Stimulated activated CD8-positive, alpha-beta memory T cell treated with anti-CD3 and anti-CD28 coated beads, Interleukin-15, amount 100 ng/mL, for 1 hour (primary cell): ENCODE measurements around the gene ZNF688.
A peak's percentile ranks its signal among the peaks of the same experiment; 100 is the strongest.

Experiments used
- DNase-seq: peaks from one replicate; pipeline ENCODE4 v3.0.0-alpha.2; 2020; ENCODE audit warnings: low read depth

Gene ZNF688

GRCh38 chr16:30585400-30586191, 14.1 kb upstream of the ZNF688 start, which contains the start of gene ZNF785:
TSS of gene ZNF785 (minus strand) at chr16:30585697. CDS start at chr16:30585611, 86 bp downstream.
- DNase-seq = peak; percentile 81

GRCh38 chr16:30585022-30585399, 13.5 kb upstream of the ZNF688 start:
- DNase-seq = no peak

- no peak for DNase-seq
These were observed 11.3 kb upstream of the ZNF688 start for GRCh38 chr16:30582611-30583340.

DNA sequence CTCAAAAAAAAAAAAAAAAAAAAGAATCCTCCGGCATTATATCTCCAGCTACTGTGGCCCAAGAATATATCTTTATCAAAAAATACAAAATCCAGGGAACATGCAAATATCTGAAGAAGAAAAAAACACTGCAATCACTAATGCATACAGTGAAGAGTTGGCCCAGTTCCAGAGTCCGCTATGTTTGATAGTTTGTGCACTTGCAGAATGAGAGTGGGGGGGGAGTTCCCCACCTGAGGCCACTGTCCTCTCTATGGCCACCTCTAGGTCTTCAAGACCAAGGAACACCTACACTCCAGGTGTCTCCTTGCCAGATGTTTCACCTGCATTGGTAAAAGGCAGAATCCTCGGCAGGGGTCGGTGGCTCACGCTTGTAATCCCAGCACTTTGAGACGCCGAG, 9.9 kb upstream of the ZNF688 start:
- no peak for DNase-seq

DNA sequence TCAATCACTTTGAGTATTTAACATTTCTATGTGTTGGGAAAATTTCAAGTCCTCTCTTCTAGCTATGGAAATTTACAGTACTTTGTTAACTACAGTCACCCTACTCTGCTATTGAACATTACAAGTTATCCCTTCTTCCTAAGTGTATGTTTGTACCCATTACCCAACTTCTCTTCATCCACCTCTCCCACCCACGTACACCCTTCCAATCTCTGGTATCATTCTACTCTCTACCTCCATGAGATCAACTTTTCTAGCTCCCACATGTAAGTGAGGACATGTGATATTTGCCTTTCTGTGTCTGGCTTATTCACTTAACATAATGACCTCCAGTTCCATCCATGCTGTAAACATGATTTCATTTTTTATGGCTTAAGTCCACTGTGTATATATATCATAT, 3.2 kb upstream of the ZNF688 start:
- no peak for DNase-seq

- DNase-seq = no peak
These were observed 674 bp downstream of the ZNF688 start for GRCh38 chr16:30570636-30571444.

DNA sequence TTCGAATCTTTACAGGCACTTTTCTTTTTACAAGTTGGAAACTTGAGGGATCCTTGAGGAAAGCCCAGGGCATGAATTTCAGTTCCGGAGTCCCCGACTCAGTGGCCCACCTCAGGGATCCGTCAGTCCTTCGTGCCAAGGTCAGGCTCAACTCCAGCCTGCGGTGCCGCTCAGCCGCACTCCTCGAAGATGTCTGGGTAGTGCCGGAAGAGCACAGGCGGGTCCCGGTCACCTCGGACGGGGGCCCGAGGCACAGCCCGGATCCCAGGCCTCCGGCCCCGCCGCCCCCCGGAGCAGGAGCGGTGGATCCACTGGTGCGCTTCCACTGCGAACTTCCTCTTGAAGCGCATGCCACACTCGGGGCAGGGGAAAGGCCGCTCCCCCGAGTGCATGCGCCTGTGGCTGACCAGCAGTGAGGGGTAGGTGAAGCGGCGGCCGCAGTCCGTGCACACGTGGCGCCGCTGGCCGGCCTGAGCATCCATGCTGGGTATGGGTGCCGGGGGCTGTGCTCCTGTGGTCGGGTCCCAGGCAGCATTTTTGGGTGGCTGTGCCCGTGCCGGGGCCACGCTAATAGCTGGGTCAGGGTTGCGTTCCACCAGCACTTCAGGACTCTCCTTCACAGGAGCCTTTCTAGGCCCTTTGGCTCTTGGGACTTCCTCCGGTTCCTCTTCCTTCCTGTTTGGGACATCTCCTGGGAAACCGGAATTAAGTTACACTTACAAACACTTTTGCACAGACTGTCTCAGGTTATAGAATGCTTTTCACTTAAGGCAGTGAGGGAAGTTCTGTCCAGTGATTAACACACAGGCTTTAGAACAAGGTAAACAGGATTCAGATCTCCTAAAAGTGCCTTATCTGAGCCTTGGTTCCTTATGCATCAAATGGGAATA, 1.5 kb downstream of the ZNF688 start:
- no peak for DNase-seq

DNA sequence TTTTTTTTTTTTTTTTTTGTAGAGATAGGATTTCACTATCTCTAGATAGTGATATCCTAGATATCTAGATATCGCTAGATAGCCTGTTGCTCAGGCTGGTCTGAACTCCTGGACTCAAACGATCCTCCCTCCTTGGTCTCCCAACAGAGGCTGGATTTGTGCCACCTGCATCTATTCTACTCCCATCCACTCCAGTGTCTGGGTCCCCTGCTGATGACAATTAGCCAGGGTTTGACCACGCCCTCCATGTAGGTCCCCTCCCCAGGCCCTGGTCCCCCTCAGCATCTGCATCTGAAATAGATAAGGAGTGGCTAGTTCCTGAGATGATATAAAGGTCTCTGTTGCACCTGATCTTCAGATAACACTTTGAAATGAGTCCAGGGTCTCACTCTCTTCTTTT, 2.2 kb downstream of the ZNF688 start:
- DNase-seq = no peak

- no peak for DNase-seq
These were observed 3.4 kb downstream of the ZNF688 start for GRCh38 chr16:30567991-30568638.

DNA sequence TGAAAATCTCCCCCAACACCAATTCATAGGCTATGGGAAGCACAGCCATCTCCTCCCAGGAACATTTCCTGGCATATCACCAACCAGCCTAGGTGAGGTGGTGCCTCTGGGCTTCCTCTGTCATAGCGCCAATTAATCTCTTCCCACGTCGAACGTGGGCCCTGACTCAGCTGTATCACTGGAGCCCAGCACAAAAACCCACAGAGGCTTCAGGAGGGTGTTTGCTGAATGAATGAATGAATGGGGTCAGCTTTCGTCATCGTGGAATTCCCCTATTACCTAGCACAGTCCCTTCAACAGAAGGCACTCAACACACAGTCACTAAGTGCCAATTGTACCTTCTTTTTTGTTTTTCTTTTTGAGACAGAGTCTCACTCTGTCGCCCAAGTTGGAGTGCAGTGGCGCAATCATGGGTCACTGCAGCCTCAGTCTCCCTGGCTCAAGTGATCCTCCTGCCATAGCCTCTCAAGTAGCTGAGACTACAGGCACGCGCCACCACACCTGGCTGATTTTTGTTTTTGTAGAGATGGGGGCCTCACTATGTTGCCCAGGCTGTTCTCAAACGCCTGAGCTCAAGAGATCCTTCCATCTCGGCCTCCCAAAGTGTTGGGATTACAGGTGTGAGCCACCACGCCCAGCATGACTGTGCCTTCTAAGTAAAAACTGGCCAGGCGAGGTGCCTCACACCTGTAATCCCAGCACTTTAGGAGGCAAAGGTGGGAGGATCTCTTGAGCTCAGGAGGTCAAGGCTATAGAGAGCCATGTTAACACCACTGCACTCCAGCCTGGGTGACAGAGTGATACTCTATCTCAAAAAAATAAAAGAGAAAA, 4.1 kb downstream of the ZNF688 start:
- DNase-seq = no peak

DNA sequence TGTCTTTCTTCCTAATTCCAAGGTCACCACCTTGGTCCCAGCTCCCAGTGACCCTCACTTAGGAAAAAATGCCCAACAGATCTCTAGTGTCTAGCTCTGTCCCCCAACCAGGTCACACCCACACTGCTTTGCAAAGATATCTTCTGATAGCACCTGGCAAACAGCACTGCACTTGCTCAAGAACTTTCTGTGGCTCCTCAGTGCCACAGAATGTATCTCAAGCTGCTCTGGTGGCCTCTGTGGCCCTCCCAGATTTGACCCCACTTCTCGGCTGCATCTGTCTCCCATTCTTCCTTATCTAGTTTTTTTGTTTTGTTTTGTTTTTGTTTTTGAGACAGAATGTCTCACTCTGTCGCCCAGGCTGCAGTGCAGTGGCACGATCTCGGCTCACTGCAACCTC, 5.0 kb downstream of the ZNF688 start:
- DNase-seq = no peak

GRCh38 chr16:30565984-30566383, 5.5 kb downstream of the ZNF688 start:
- DNase-seq = no peak

- DNase-seq = no peak
These were observed 6.0 kb downstream of the ZNF688 start for GRCh38 chr16:30565526-30565925.

- no peak for DNase-seq
These were observed 9.5 kb downstream of the ZNF688 start for GRCh38 chr16:30562021-30562420.

DNA sequence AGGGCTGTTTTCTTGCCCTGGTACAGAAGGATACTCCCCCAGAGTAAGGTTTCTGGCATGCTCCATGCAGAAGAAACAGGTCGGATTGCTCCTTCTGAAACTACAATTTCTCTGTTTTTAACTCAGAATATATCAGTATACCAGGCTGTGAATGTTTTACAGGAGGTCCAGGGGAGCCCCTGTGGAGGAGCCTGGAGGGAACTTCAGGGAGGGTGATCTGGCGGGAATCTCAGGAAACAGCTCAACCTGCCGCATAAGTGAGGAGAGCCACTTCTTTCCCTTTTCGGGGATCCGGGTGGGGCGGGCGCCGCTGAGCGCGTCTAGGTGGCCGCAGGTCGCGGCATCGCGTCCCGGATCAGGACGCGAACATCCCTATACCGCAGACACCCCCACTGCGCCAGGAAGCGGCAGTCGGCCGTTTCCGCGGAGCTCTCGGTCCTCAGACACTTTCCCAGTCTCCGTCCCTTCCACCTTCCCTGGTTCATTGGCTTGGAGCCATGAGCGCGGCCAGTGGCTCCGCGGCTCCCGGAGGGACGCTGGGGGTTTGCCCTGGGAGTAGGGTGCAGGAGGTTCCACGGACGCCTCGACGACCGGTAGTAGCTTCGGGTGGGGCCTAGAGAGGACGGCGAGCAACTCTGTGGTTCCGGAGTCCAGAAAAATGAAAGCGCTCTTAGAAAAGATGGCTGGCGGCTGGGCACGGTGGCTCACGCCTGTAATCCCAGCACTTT, 10.3 kb downstream of the ZNF688 start:
- DNase-seq = no peak

GRCh38 chr16:30559690-30560089, 11.8 kb downstream of the ZNF688 start:
- DNase-seq = no peak

DNA sequence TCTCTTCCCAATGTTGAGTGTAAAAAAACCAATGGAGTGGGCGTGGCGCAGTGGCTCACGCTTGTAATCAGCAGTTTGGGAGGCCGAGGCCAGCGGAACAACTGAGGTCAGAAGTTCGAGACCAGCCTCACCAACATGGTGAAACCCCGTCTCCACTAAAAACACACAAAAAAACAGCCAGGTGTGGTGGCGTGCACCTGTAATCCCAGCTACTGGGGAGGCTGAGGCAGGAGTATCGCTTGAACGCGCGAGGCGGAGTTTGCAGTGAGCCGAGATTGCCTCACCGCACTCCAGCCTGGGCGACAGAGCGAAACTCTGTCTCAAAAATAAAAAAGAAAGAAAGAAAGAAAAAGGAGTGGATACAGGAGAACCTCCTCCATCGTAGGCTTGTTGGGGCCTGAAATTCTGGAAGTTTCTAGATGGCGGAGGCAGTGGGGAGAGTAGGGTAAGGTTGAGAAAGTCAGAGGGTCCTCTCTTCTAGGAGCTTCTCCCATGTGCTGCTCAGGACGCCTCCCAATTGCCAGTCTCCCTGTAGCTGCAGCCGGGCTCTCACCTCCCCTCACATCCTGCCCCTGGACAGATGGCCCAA, 12.6 kb downstream of the ZNF688 start:
- DNase-seq = no peak

GRCh38 chr16:30557957-30558788, 13.3 kb downstream of the ZNF688 start, which contains the start of gene ZNF764:
TSS of gene ZNF764 (minus strand) at chr16:30558374. CDS start at chr16:30558182, 192 bp downstream.
- DNase-seq = peak; percentile 93
